Peyer's patch (tissue), 4 donors: ENCODE measurements around the gene ME1.

Experiments used
- POLR2A ChIP-seq, 2 donors: fragments of 450-650 bp; IDR thresholded peaks; one replicate each; pipeline ENCODE4 v1.5.1; 2017; ENCODE audit warnings: antibody characterized with exemption in 2 of 2, mild to moderate bottlenecking in 2 of 2, moderate library complexity in 2 of 2
- TF ChIP-seq, protein P1 (sequence below), 6 experiments: fragments of 450-650 bp in 4 of 6; fragments of 200-600 bp in 2 of 6; sonication (generic) in 1 of 6; IDR thresholded peaks; one replicate each; pipeline ENCODE4 v1.5.1; 2017 to 2019; ENCODE audit warnings: antibody characterized with exemption in 6 of 6, mild to moderate bottlenecking in 3 of 6, moderate library complexity in 1 of 6

DNA sequence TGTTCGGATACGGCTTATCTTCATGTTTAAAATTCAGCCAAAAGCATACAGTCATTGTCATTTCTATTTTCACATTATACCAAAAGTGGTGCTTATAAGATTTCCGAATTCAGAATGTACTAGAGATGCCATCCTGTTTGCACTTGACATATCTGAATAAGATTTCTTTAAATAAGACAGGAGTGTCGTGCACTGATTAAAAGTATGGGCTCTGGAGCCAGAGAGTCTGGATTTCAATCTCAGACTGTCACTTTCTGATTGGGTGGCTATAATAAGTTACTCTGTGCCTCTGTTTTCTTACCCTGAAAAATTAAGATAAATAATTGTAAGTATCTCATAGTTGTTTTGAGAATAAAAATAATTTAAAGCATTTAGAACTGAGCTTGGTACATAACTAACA lies 144.9 kb downstream of the ME1 start:
- TF ChIP-seq, protein P1, sequence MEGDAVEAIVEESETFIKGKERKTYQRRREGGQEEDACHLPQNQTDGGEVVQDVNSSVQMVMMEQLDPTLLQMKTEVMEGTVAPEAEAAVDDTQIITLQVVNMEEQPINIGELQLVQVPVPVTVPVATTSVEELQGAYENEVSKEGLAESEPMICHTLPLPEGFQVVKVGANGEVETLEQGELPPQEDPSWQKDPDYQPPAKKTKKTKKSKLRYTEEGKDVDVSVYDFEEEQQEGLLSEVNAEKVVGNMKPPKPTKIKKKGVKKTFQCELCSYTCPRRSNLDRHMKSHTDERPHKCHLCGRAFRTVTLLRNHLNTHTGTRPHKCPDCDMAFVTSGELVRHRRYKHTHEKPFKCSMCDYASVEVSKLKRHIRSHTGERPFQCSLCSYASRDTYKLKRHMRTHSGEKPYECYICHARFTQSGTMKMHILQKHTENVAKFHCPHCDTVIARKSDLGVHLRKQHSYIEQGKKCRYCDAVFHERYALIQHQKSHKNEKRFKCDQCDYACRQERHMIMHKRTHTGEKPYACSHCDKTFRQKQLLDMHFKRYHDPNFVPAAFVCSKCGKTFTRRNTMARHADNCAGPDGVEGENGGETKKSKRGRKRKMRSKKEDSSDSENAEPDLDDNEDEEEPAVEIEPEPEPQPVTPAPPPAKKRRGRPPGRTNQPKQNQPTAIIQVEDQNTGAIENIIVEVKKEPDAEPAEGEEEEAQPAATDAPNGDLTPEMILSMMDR (IDR thresholded peaks at IDR 0.05), result no peak
- no peak for TF ChIP-seq POLR2A (IDR thresholded peaks at IDR 0.05)
